GM12891 (cell line): ENCODE measurements around the gene TMEM239.

Experiments
- PAX5 ChIP-seq: IDR thresholded peaks from 2 replicates; pipeline ENCODE4 v1.6.1; 2011; ENCODE audit warnings: low read length, moderate library complexity, mild to moderate bottlenecking; ENCODE audit not compliant: insufficient read depth, severe bottlenecking
- POLR2A ChIP-seq: IDR thresholded peaks from 2 replicates; pipeline ENCODE4 v1.6.1; 2011; ENCODE audit warnings: low read depth, low read length, control low read depth
- POLR2AphosphoS5 ChIP-seq: IDR thresholded peaks from 2 replicates; pipeline ENCODE4 v1.6.1; 2011; ENCODE audit warnings: low read depth, low read length, control low read depth
- POU2F2 ChIP-seq: IDR thresholded peaks from 2 replicates; pipeline ENCODE4 v1.6.1; 2011; ENCODE audit warnings: low read depth, mild to moderate bottlenecking, control low read depth, low read length, moderate library complexity
- SPI1 ChIP-seq: IDR thresholded peaks from 2 replicates; pipeline ENCODE4 v1.6.1; 2011; ENCODE audit warnings: low read depth, low read length, control low read depth
- TAF1 ChIP-seq: IDR thresholded peaks from 2 replicates; pipeline ENCODE4 v1.6.1; 2011; ENCODE audit warnings: low read depth, low read length, control low read depth

- no peak for TF ChIP-seq POLR2A
- TF ChIP-seq POLR2AphosphoS5, result no peak
- TF ChIP-seq SPI1, result no peak
- TF ChIP-seq TAF1, result no peak
- TF ChIP-seq POU2F2, result no peak
- TF ChIP-seq PAX5, result no peak
Measured at GRCh38 chr20:2767768-2768631, 48.2 kb upstream of the TMEM239 start.
